A673 (cell line): ENCODE data around the gene CCDC85A. TPM values are rescaled to one million over a fixed set of nuclear protein-coding genes. Genes with fewer than 3 reads are reported as not detected.

Source experiments
- BruUV-seq: library from RNA; stranded (reverse); fragments of 400-500 nt; replicated peaks from 2 replicates; lab custom pipeline; 2021; lab: Mats Ljungman, UMichigan
- CTCF ChIA-PET: fragments of 300-600 bp; sonication (Branson Sonifier 250); formaldehyde crosslinking; loops from one replicate; lab custom pipeline; 2022; ENCODE audit warnings: antibody characterized with exemption; lab: Charles Lee
- POLR2A ChIA-PET: fragments of 300-600 bp; sonication (Branson Sonifier 250); formaldehyde crosslinking; loops from one replicate; lab custom pipeline; 2022; ENCODE audit warnings: antibody characterized with exemption; ENCODE audit not compliant: low non-redundant PET; lab: Charles Lee
- DNase-seq: peaks from one replicate; pipeline ENCODE4 v3.0.0-alpha.2; 2015; ENCODE audit warnings: low spot score
- H3K27ac ChIP-seq: fragments of 200-600 bp; sonication (generic); 2 replicates; pipeline ENCODE4 v1.5.1; 2016; ENCODE audit warnings: mixed run types, low read depth, mild to moderate bottlenecking, mixed read lengths, antibody characterized with exemption, low read length; ENCODE audit not compliant: poor library complexity, severe bottlenecking
- H3K27me3 ChIP-seq: fragments of 200-600 bp; sonication (generic); replicated peaks from 2 replicates; pipeline ENCODE4 v1.6.1; 2017; ENCODE audit warnings: mixed run types, low read depth, mild to moderate bottlenecking, mixed read lengths, antibody characterized with exemption, low read length; ENCODE audit not compliant: insufficient read depth, poor library complexity
- H3K36me3 ChIP-seq: fragments of 200-600 bp; sonication (generic); 2 replicates; pipeline ENCODE4 v1.6.1; 2016; ENCODE audit warnings: mixed run types, mild to moderate bottlenecking, mixed read lengths, antibody characterized with exemption, low read length; ENCODE audit not compliant: insufficient read depth, poor library complexity, severe bottlenecking
- H3K4me1 ChIP-seq: fragments of 200-600 bp; sonication (generic); 2 replicates; pipeline ENCODE4 v1.6.1; 2017; ENCODE audit warnings: mixed run types, mild to moderate bottlenecking, mixed read lengths, antibody characterized with exemption, low read length; ENCODE audit not compliant: insufficient read depth, poor library complexity, severe bottlenecking
- H3K4me3 ChIP-seq: fragments of 200-600 bp; sonication (generic); 2 replicates; pipeline ENCODE4 v1.5.1; 2016; ENCODE audit warnings: low read depth, mixed run types, mild to moderate bottlenecking, mixed read lengths, low read length; ENCODE audit not compliant: poor library complexity, severe bottlenecking
- H3K9me3 ChIP-seq: fragments of 200-600 bp; sonication (generic); 2 replicates; pipeline ENCODE4 v1.6.1; 2016; ENCODE audit warnings: mixed run types, low read depth, mild to moderate bottlenecking, mixed read lengths, antibody characterized with exemption, low read length; ENCODE audit not compliant: poor library complexity, severe bottlenecking
- CTCF ChIP-seq: fragments of 300-800, 200-600 bp; sonication (generic); conservative IDR thresholded peaks from 2 replicates; pipeline ENCODE4 v1.5.1; 2017; ENCODE audit warnings: low read depth, mild to moderate bottlenecking, antibody characterized with exemption, low read length, moderate library complexity, mixed read lengths
- EZH2 ChIP-seq: fragments of 200-600 bp; sonication (generic); IDR thresholded peaks from 2 replicates; pipeline ENCODE4 v1.6.1; 2017; ENCODE audit warnings: borderline replicate concordance, low read depth, mild to moderate bottlenecking, mixed read lengths, antibody characterized with exemption, low read length; ENCODE audit not compliant: poor library complexity, severe bottlenecking
- intact Hi-C: fragments of 100-400 bp; cut with micrococcal nuclease; formaldehyde crosslinking; loops from one replicate; pipeline ENCODE4 v1.10.0; 2022; ENCODE audit not compliant: unreplicated experiment
- total RNA-seq: library from RNA; stranded (reverse); gene quantifications from 2 replicates; pipeline ENCODE4 v1.2.3, GENCODE V29; 2021

Gene CCDC85A
- total RNA-seq, 1 experiment from 2014 or later: 0.39 TPM

- Histone ChIP-seq H3K4me1 (no peaks in the 10 kb centered on the region), H3K4me3 (no peak overlapping the region), H3K27ac (no peak overlapping the region), H3K27me3 (peaks cover 4% of the 10 kb centered on the region), H3K36me3 (no peaks in the 10 kb centered on the region), H3K9me3 (no peaks in the 10 kb centered on the region)
- POLR2A ChIA-PET: no interaction called here
- CTCF ChIA-PET: no interaction called here
- intact Hi-C loops: no loop called here
- no TSS peak for BruUV-seq
- no peak for DNase-seq
- TF ChIP-seq EZH2 (no peak), CTCF (no peak)
Measured at GRCh38 chr2:56227811-56228210, 44.0 kb downstream of the CCDC85A start.

GRCh38 chr2:56229397-56230060 lies 45.7 kb downstream of the CCDC85A start:
- BruUV-seq: no TSS peak
- Histone ChIP-seq H3K27ac (no peak overlapping the region), H3K27me3 (peaks cover 4% of the 10 kb centered on the region), H3K36me3 (no peaks in the 10 kb centered on the region), H3K4me1 (no peaks in the 10 kb centered on the region), H3K4me3 (no peak overlapping the region), H3K9me3 (no peaks in the 10 kb centered on the region)
- intact Hi-C loops: no loop called here
- no peak for TF ChIP-seq EZH2
- TF ChIP-seq CTCF: no peak
- DNase-seq: no peak
- POLR2A ChIA-PET: no interaction called here
- CTCF ChIA-PET: no interaction called here

- Histone ChIP-seq H3K4me1 (no peaks in the 10 kb centered on the region), H3K36me3 (no peaks in the 10 kb centered on the region), H3K4me3 (no peak overlapping the region), H3K9me3 (no peaks in the 10 kb centered on the region), H3K27me3 (peaks cover 4% of the 10 kb centered on the region), H3K27ac (no peak overlapping the region)
- TF ChIP-seq EZH2 (no peak), CTCF (no peak)
- DNase-seq: no peak
- ChIA-PET CTCF (no interaction called here), POLR2A (interaction anchor here (0.5 kb wide), 1 partner anchor 324 kb away, joined by 3 read pairs; no protein-coding TSS in a partner anchor)
- intact Hi-C loops: no loop called here
- BruUV-seq: no TSS peak
Measured at GRCh38 chr2:56230156-56230555, 46.4 kb downstream of the CCDC85A start.
